ENCODE results near the gene ACSF2.
A peak's percentile ranks its signal among the peaks of the same experiment; 100 is the strongest.
"Not testable (repeated sequence)": the region's sequence is repeated elsewhere in the genome, so short reads cannot be mapped to it uniquely, and the experiment has no call there.

The ACSF2 gene

GRCh38 chr17:50426472-50426782 lies 409 bp downstream of the ACSF2 start:
- peak overlapping the region; percentile 75 to 95 for H3K4me3 ChIP-seq (ENCODE audit: low read depth in 1 of 2, low read length in 2 of 2)
- no peak for DNase-seq
- peak overlapping the region; percentile 72 for H3K27ac ChIP-seq (ENCODE audit: low read length)
- no peak; the same call in 2 of the 3 replicates for ATAC-seq (ENCODE audit: insufficient read depth, low read depth)
- peak overlapping the region; percentile 96 for H3K9ac ChIP-seq (ENCODE audit: low read depth, low read length)
- peaks cover 43% of the 10 kb centered on the region for H3K79me2 ChIP-seq (ENCODE audit: insufficient read depth, low read length)
- peaks cover 55% of the 10 kb centered on the region for H3K4me1 ChIP-seq (ENCODE audit: insufficient read depth, low read length)
- no peaks in the 10 kb centered on the region for H3K9me3 ChIP-seq (ENCODE audit: insufficient read depth, low read length, severe bottlenecking)
- peak overlapping the region; percentile 99 for H3K4me2 ChIP-seq (ENCODE audit: insufficient read depth, low read length)
- H3K27me3 ChIP-seq (ENCODE audit: insufficient read depth, low read length, poor library complexity): no peaks in the 10 kb centered on the region
- no peaks in the 10 kb centered on the region; the same call in 1 of the 2 replicates for H3K36me3 ChIP-seq (ENCODE audit: insufficient read depth, low read length)
- 0 out of 2 replicates have a peak, but pooled peaks cover 7% of the 10 kb centered on the region for H4K20me1 ChIP-seq (ENCODE audit: insufficient read depth, low read length)
- no peak for TF ChIP-seq EZH2 (IDR thresholded peaks at IDR 0.05; ENCODE audit: borderline replicate concordance, low read depth, low read length, severe bottlenecking)
- H2AFZ ChIP-seq (ENCODE audit: low read depth, low read length): peak overlapping the region; percentile 70

GRCh38 chr17:50426814-50427787 lies 1.1 kb downstream of the ACSF2 start:
- H3K4me1 ChIP-seq (ENCODE audit: insufficient read depth, low read length): peaks cover 48% of the 10 kb centered on the region
- peaks cover 44% of the 10 kb centered on the region for H3K79me2 ChIP-seq (ENCODE audit: insufficient read depth, low read length)
- H3K4me3 ChIP-seq (ENCODE audit: low read depth in 1 of 2, low read length in 2 of 2): peak overlapping the region; percentile 75 to 95
- H3K4me2 ChIP-seq (ENCODE audit: insufficient read depth, low read length): peak overlapping the region; percentile 99
- no peak for TF ChIP-seq EZH2 (IDR thresholded peaks at IDR 0.05; ENCODE audit: borderline replicate concordance, low read depth, low read length, severe bottlenecking)
- peak; percentile 65 for TF ChIP-seq CTCF (IDR thresholded peaks at IDR 0.05; ENCODE audit: borderline replicate concordance, extremely low read depth, low read length, poor library complexity, severe bottlenecking)
- H4K20me1 ChIP-seq (ENCODE audit: insufficient read depth, low read length): 0 out of 2 replicates have a peak, but pooled peaks cover 7% of the 10 kb centered on the region
- H3K9ac ChIP-seq (ENCODE audit: low read depth, low read length): peak overlapping the region; percentile 96
- no peaks in the 10 kb centered on the region; the same call in 1 of the 2 replicates for H3K36me3 ChIP-seq (ENCODE audit: insufficient read depth, low read length)
- peak overlapping the region; percentile 72 for H3K27ac ChIP-seq (ENCODE audit: low read length)
- H2AFZ ChIP-seq (ENCODE audit: low read depth, low read length): peak overlapping the region; percentile 61
- ATAC-seq (ENCODE audit: insufficient read depth, low read depth) (peak; percentile 57), DNase-seq (peak; percentile 43)
- H3K27me3 ChIP-seq (ENCODE audit: insufficient read depth, low read length, poor library complexity): no peaks in the 10 kb centered on the region
- no peaks in the 10 kb centered on the region for H3K9me3 ChIP-seq (ENCODE audit: insufficient read depth, low read length, severe bottlenecking)

- ATAC-seq (ENCODE audit: insufficient read depth, low read depth); H3K36me3 ChIP-seq (ENCODE audit: insufficient read depth, low read length): not testable (repeated sequence)
These were observed 2.1 kb downstream of the ACSF2 start for GRCh38 chr17:50428126-50428525.

GRCh38 chr17:50428831-50429424 lies 2.9 kb downstream of the ACSF2 start:
- no peak overlapping the region for H3K4me3 ChIP-seq (ENCODE audit: low read depth in 1 of 2, low read length in 2 of 2)
- DNase-seq (no peak), ATAC-seq (ENCODE audit: insufficient read depth, low read depth) (no peak)
- TF ChIP-seq EZH2 (IDR thresholded peaks at IDR 0.05; ENCODE audit: borderline replicate concordance, low read depth, low read length, severe bottlenecking): no peak
- TF ChIP-seq CTCF (IDR thresholded peaks at IDR 0.05; ENCODE audit: borderline replicate concordance, extremely low read depth, low read length, poor library complexity, severe bottlenecking): no peak
- H3K9me3 ChIP-seq (ENCODE audit: insufficient read depth, low read length, severe bottlenecking): no peaks in the 10 kb centered on the region
- no peaks in the 10 kb centered on the region for H3K27me3 ChIP-seq (ENCODE audit: insufficient read depth, low read length, poor library complexity)
- 0 out of 2 replicates have a peak overlapping the region, but pooled peaks have one; percentile 5 for H3K4me2 ChIP-seq (ENCODE audit: insufficient read depth, low read length)
- peaks cover 14% of the 10 kb centered on the region; the same call in 1 of the 2 replicates for H4K20me1 ChIP-seq (ENCODE audit: insufficient read depth, low read length)
- peaks cover 35% of the 10 kb centered on the region for H3K4me1 ChIP-seq (ENCODE audit: insufficient read depth, low read length)
- no peak overlapping the region for H3K9ac ChIP-seq (ENCODE audit: low read depth, low read length)
- H3K79me2 ChIP-seq (ENCODE audit: insufficient read depth, low read length): peaks cover 50% of the 10 kb centered on the region
- H3K36me3 ChIP-seq (ENCODE audit: insufficient read depth, low read length): no peaks in the 10 kb centered on the region; the same call in 1 of the 2 replicates
- no peak overlapping the region for H2AFZ ChIP-seq (ENCODE audit: low read depth, low read length)
- H3K27ac ChIP-seq (ENCODE audit: low read length): no peak overlapping the region

More at GRCh38 chr17:50428126-50428525, 2.1 kb downstream of the ACSF2 start:
- not testable (repeated sequence) for H3K4me3 ChIP-seq (ENCODE audit: low read depth in 1 of 2, low read length in 2 of 2); H3K27me3 ChIP-seq (ENCODE audit: insufficient read depth, low read length, poor library complexity); DNase-seq; H2AFZ ChIP-seq (ENCODE audit: low read depth, low read length); H3K9me3 ChIP-seq (ENCODE audit: insufficient read depth, low read length, severe bottlenecking); H3K9ac ChIP-seq (ENCODE audit: low read depth, low read length)
- peaks cover 50% of the 10 kb centered on the region for H3K79me2 ChIP-seq (ENCODE audit: insufficient read depth, low read length)
- peaks cover 38% of the 10 kb centered on the region for H3K4me1 ChIP-seq (ENCODE audit: insufficient read depth, low read length)
- peak overlapping the region; percentile 72; the same call in 1 of the 2 replicates for H3K27ac ChIP-seq (ENCODE audit: low read length)
- H3K4me2 ChIP-seq (ENCODE audit: insufficient read depth, low read length): peak overlapping the region; percentile 99; the same call in 1 of the 2 replicates
- peaks cover 14% of the 10 kb centered on the region; the same call in 1 of the 2 replicates for H4K20me1 ChIP-seq (ENCODE audit: insufficient read depth, low read length)
